Kidney epithelial cell (primary cell): Measurements from ENCODE around the gene DGCR2. TPM values are rescaled to one million over a fixed set of nuclear protein-coding genes. Genes with fewer than 3 reads are reported as not detected.
"Not testable (repeated sequence)": the region's sequence is repeated elsewhere in the genome, so short reads cannot be mapped to it uniquely, and the experiment has no call there.

Experiments used
- DNase-seq: peaks from one replicate; pipeline ENCODE4 v3.0.0-alpha.2; 2010; ENCODE audit warnings: low read depth
- H3K27me3 ChIP-seq: 2 replicates; pipeline ENCODE4 v1.6.0; 2011; ENCODE audit warnings: low read length; ENCODE audit not compliant: control insufficient read depth, insufficient read depth
- H3K36me3 ChIP-seq: 2 replicates; pipeline ENCODE4 v1.5.1; 2011; ENCODE audit warnings: low read length; ENCODE audit not compliant: control insufficient read depth, insufficient read depth
- H3K4me3 ChIP-seq: 2 replicates; pipeline ENCODE4 v1.5.1; 2011; ENCODE audit warnings: low read depth, mild to moderate bottlenecking, control low read depth, low read length
- total RNA-seq: library from RNA; depleted of rRNA; stranded (reverse); fragments of >200 nt; gene quantifications from 2 replicates; pipeline ENCODE4 v1.2.3, GENCODE V29; 2015

Gene DGCR2
- total RNA-seq, 1 donor from 2014 or later: 71.2 TPM

- H3K4me3 ChIP-seq, H3K36me3 ChIP-seq, DNase-seq: not testable (repeated sequence)
- H3K27me3 ChIP-seq: peaks cover 20% of the 10 kb centered on the region
Observed at GRCh38 chr22:19033568-19033905, 88.7 kb downstream of the DGCR2 start.

- DNase-seq: not testable (repeated sequence)
- H3K27me3 ChIP-seq: peaks cover 20% of the 10 kb centered on the region
Observed at GRCh38 chr22:19032898-19033567, 89.2 kb downstream of the DGCR2 start.

GRCh38 chr22:19032156-19032785 lies 89.9 kb downstream of the DGCR2 start:
- DNase-seq, H3K4me3 ChIP-seq, H3K36me3 ChIP-seq: not testable (repeated sequence)
- H3K27me3 ChIP-seq: peaks cover 20% of the 10 kb centered on the region

More at GRCh38 chr22:19032898-19033567, 89.2 kb downstream of the DGCR2 start:
- not testable (repeated sequence) for H3K36me3 ChIP-seq, H3K4me3 ChIP-seq

GRCh38 chr22:19030889-19031252 lies 91.3 kb downstream of the DGCR2 start:
- DNase-seq, H3K4me3 ChIP-seq, H3K36me3 ChIP-seq: not testable (repeated sequence)
- H3K27me3 ChIP-seq: peaks cover 20% of the 10 kb centered on the region

GRCh38 chr22:19030226-19030888 lies 91.9 kb downstream of the DGCR2 start:
- not testable (repeated sequence) for H3K4me3 ChIP-seq, DNase-seq, H3K36me3 ChIP-seq
- peaks cover 20% of the 10 kb centered on the region for H3K27me3 ChIP-seq

- H3K36me3 ChIP-seq, DNase-seq, H3K4me3 ChIP-seq: not testable (repeated sequence)
- peaks cover 20% of the 10 kb centered on the region for H3K27me3 ChIP-seq
Observed at GRCh38 chr22:19029113-19030103, 92.8 kb downstream of the DGCR2 start.

GRCh38 chr22:19028060-19028455 lies 94.2 kb downstream of the DGCR2 start:
- H3K4me3 ChIP-seq, H3K36me3 ChIP-seq, DNase-seq: not testable (repeated sequence)
- peaks cover 19% of the 10 kb centered on the region for H3K27me3 ChIP-seq

- H3K4me3 ChIP-seq, H3K36me3 ChIP-seq, DNase-seq: not testable (repeated sequence)
- peaks cover 18% of the 10 kb centered on the region for H3K27me3 ChIP-seq
Observed at GRCh38 chr22:19027371-19028059, 94.7 kb downstream of the DGCR2 start.

GRCh38 chr22:19026080-19026479 lies 96.1 kb downstream of the DGCR2 start:
- peaks cover 16% of the 10 kb centered on the region for H3K27me3 ChIP-seq
- not testable (repeated sequence) for H3K4me3 ChIP-seq, DNase-seq, H3K36me3 ChIP-seq

- H3K36me3 ChIP-seq, DNase-seq, H3K4me3 ChIP-seq, H3K27me3 ChIP-seq: not testable (repeated sequence)
Observed at GRCh38 chr22:19024956-19025489, 97.2 kb downstream of the DGCR2 start.

GRCh38 chr22:19023931-19024330 lies 98.3 kb downstream of the DGCR2 start:
- not testable (repeated sequence) for DNase-seq, H3K36me3 ChIP-seq, H3K27me3 ChIP-seq, H3K4me3 ChIP-seq
